ENCODE measurements around the gene SORD.
A peak's percentile ranks its signal among the peaks of the same experiment; 100 is the strongest.

SORD gene

GRCh38 chr15:45115312-45115820, 92.4 kb downstream of the SORD start:
- TF ChIP-seq CTCF (conservative IDR thresholded peaks at IDR 0.05): no peak
- no peak for TF ChIP-seq ZFX (IDR thresholded peaks at IDR 0.05)

GRCh38 chr15:45116006-45116481, 93.0 kb downstream of the SORD start:
- TF ChIP-seq CTCF (conservative IDR thresholded peaks at IDR 0.05) (no peak), ZFX (IDR thresholded peaks at IDR 0.05) (no peak)
- no peak overlapping the region for H3K27ac ChIP-seq

More at GRCh38 chr15:45115312-45115820, 92.4 kb downstream of the SORD start:
- no peak overlapping the region for H3K27ac ChIP-seq

GRCh38 chr15:45116482-45117307, 93.7 kb downstream of the SORD start:
- TF ChIP-seq CTCF (conservative IDR thresholded peaks at IDR 0.05): no peak
- no peak for TF ChIP-seq ZFX (IDR thresholded peaks at IDR 0.05)

GRCh38 chr15:45117308-45118130, 94.5 kb downstream of the SORD start:
- TF ChIP-seq ZFX (IDR thresholded peaks at IDR 0.05) (no peak), CTCF (conservative IDR thresholded peaks at IDR 0.05) (no peak)
- H3K27ac ChIP-seq: no peak overlapping the region

More at GRCh38 chr15:45116482-45117307, 93.7 kb downstream of the SORD start:
- H3K27ac ChIP-seq: no peak overlapping the region

GRCh38 chr15:45118131-45118588, 95.2 kb downstream of the SORD start:
- TF ChIP-seq ZFX (IDR thresholded peaks at IDR 0.05) (no peak), CTCF (conservative IDR thresholded peaks at IDR 0.05) (peak; percentile 100)
- no peak overlapping the region for H3K27ac ChIP-seq

- H3K27ac ChIP-seq: no peak overlapping the region
- TF ChIP-seq CTCF (conservative IDR thresholded peaks at IDR 0.05) (no peak), ZFX (IDR thresholded peaks at IDR 0.05) (no peak)
These were observed 96.0 kb downstream of the SORD start for GRCh38 chr15:45118996-45119395.
